HepG2 (cell line): ENCODE data around the gene PLOD2. TPM values are rescaled to one million over a fixed set of nuclear protein-coding genes. Genes with fewer than 3 reads are reported as not detected.

Experiments used
- ATAC-seq: fragments of 200-7000 bp; cut with Tn5 transposase; 3 replicates; pipeline ENCODE4 v1.9.1; 2020; ENCODE audit warnings: mild to moderate bottlenecking, moderate library complexity
- BruUV-seq: library from RNA; stranded (reverse); fragments of 400-500 nt; replicated peaks from 2 replicates; lab custom pipeline; 2021; lab: Mats Ljungman, UMichigan
- CTCF ChIA-PET: fragments of 300-600 bp; formaldehyde crosslinking; extraction: SDS; loops from one replicate; lab custom pipeline; 2021; ENCODE audit warnings: low total read pairs, inconsistent platforms, low intra/inter-chr PET ratio; lab: Yijun Ruan, JAX
- POLR2A ChIA-PET: fragments of 350-600 bp; sonication (Branson Sonifier 250); formaldehyde crosslinking; loops from one replicate; lab custom pipeline; 2020; ENCODE audit warnings: antibody characterized with exemption, inconsistent platforms; lab: Yijun Ruan, JAX
- DNase-seq: peaks from one replicate; pipeline ENCODE4 v3.0.0-alpha.2; 2015; ENCODE audit warnings: low spot score
- FAIRE-seq: peaks from 3 replicates; lab custom pipeline; 2011; peaks lifted over from hg19 to GRCh38; lab: Jason Lieb, UNC
- H2AFZ ChIP-seq: one replicate; pipeline ENCODE4 v1.6.1; 2011; ENCODE audit warnings: low read length, inconsistent platforms
- H3K27ac ChIP-seq: fragments of 300-600 bp; 3 replicates; pipeline ENCODE4 v1.8.0; 2011; ENCODE audit warnings: mixed run types, mild to moderate bottlenecking, mixed read lengths, low read length, inconsistent platforms; ENCODE audit not compliant: insufficient read depth; ENCODE audit errors: extremely low read length
- H3K27me3 ChIP-seq, 2 experiments: fragments of 200-600 bp in 1 of 2; 2 replicates in 1 of 2; 3 replicates in 1 of 2; pipeline versions ENCODE4 v1.6.0 to v1.8.0; 2011; ENCODE audit warnings: low read length in 2 of 2, mild to moderate bottlenecking in 2 of 2, moderate library complexity in 2 of 2, inconsistent platforms in 1 of 2; ENCODE audit not compliant: insufficient read depth in 2 of 2, control insufficient read depth in 1 of 2
- H3K36me3 ChIP-seq, 2 experiments: fragments of 200-600 bp in 1 of 2; replicated peaks in 1 of 2; 2 replicates in 1 of 2; 3 replicates in 1 of 2; pipeline versions ENCODE4 v1.5.1 to v1.8.0; 2011; ENCODE audit warnings: low read length in 2 of 2, inconsistent platforms in 1 of 2; ENCODE audit not compliant: insufficient read depth in 2 of 2, control insufficient read depth in 1 of 2
- H3K4me1 ChIP-seq: 2 replicates; pipeline ENCODE4 v1.5.1; 2012; ENCODE audit warnings: low read length, inconsistent platforms; ENCODE audit not compliant: insufficient read depth
- H3K4me2 ChIP-seq: 2 replicates; pipeline ENCODE4 v1.6.0; 2011; ENCODE audit warnings: low read depth, low read length, inconsistent platforms
- H3K4me3 ChIP-seq, 3 experiments: fragments of 200-600 bp in 1 of 3; sonication (generic), shearing (Covaris generic) in 1 of 3; replicated peaks in 1 of 3; 2 replicates each; pipeline ENCODE4 v1.5.1; 2011 to 2016; ENCODE audit warnings: low read length in 3 of 3, inconsistent platforms in 2 of 3, low read depth in 2 of 3, mild to moderate bottlenecking in 2 of 3, control low read depth in 1 of 3, mixed read lengths in 1 of 3; ENCODE audit not compliant: insufficient read depth in 1 of 3
- H3K79me2 ChIP-seq: one replicate; pipeline ENCODE4 v1.6.1; 2011; ENCODE audit warnings: low read length, inconsistent platforms; ENCODE audit not compliant: insufficient read depth
- H3K9ac ChIP-seq: 2 replicates; pipeline ENCODE4 v1.6.0; 2011; ENCODE audit warnings: mild to moderate bottlenecking, low read depth, low read length, inconsistent platforms; ENCODE audit not compliant: insufficient read depth
- H3K9me3 ChIP-seq: 2 replicates; pipeline ENCODE4 v1.5.1; 2012; ENCODE audit warnings: mild to moderate bottlenecking, low read length
- H4K20me1 ChIP-seq: 2 replicates; pipeline ENCODE4 v1.6.0; 2011; ENCODE audit warnings: inconsistent platforms, mild to moderate bottlenecking, low read length, moderate library complexity; ENCODE audit not compliant: insufficient read depth
- ATM ChIP-seq: fragments of 450-650 bp; IDR thresholded peaks from 2 replicates; pipeline ENCODE4 v1.7.1; 2017; ENCODE audit warnings: mild to moderate bottlenecking, borderline replicate concordance
- CREB1 ChIP-seq, 2 experiments: fragments of 450-650 bp in 1 of 2; IDR thresholded peaks; 2 replicates each; pipeline ENCODE4 v1.6.1; 2016 to 2017; ENCODE audit warnings: control low read depth in 1 of 2, mild to moderate bottlenecking in 1 of 2, missing compliant biosample characterization in 1 of 2, missing genetic modification characterization in 1 of 2
- HNF4A ChIP-seq: sonication (generic); formaldehyde crosslinking; IDR thresholded peaks from 2 replicates; pipeline ENCODE4 v1.4.0; 2020; ENCODE audit warnings: missing genetic modification reagents
- KAT7 ChIP-seq: IDR thresholded peaks from 2 replicates; pipeline ENCODE4 v1.6.1; 2018; ENCODE audit warnings: borderline replicate concordance, missing compliant biosample characterization
- NCOA2 ChIP-seq: sonication (generic); formaldehyde crosslinking; IDR thresholded peaks from 2 replicates; pipeline ENCODE4 v1.8.0; 2022; ENCODE audit warnings: inconsistent platforms
- PAX8 ChIP-seq: sonication (generic); formaldehyde crosslinking; IDR thresholded peaks from 2 replicates; pipeline ENCODE4 v1.8.0; 2022; ENCODE audit warnings: mild to moderate bottlenecking, missing genetic modification reagents, borderline replicate concordance
- SAP130 ChIP-seq: IDR thresholded peaks from 2 replicates; pipeline ENCODE4 v1.6.1; 2016; ENCODE audit warnings: low read depth
- SOX13 ChIP-seq, 3 experiments: fragments of 450-650 bp in 1 of 3; sonication (generic) in 1 of 3; formaldehyde crosslinking in 1 of 3; IDR thresholded peaks in 2 of 3; conservative IDR thresholded peaks in 1 of 3; 2 replicates each; pipeline versions ENCODE4 v1.5.0 to v1.6.1; 2016 to 2020; ENCODE audit warnings: antibody characterized with exemption in 1 of 3, mild to moderate bottlenecking in 1 of 3, missing compliant biosample characterization in 1 of 3, missing genetic modification reagents in 1 of 3, moderate library complexity in 1 of 3
- TOPORS ChIP-seq: sonication (generic); formaldehyde crosslinking; IDR thresholded peaks from 2 replicates; pipeline ENCODE4 v1.8.0; 2023; ENCODE audit warnings: mild to moderate bottlenecking, missing genetic modification reagents
- ZNF232 ChIP-seq: sonication (generic); formaldehyde crosslinking; IDR thresholded peaks from 2 replicates; pipeline ENCODE4 v1.4.0; 2020; ENCODE audit warnings: missing genetic modification reagents, borderline replicate concordance
- ZNF34 ChIP-seq: sonication (generic); formaldehyde crosslinking; IDR thresholded peaks from 2 replicates; pipeline ENCODE4 v1.4.0; 2020; ENCODE audit warnings: mild to moderate bottlenecking, missing genetic modification reagents, borderline replicate concordance
- WGBS: methylation state at CpG from one replicate; pipeline ENCODE4 v1.1.6; 2017; ENCODE audit warnings: low lambda C conversion rate; 5-methylcytosine and 5-hydroxymethylcytosine counted together
- in situ Hi-C: cut with HindIII; loops from 2 replicates; pipeline ENCODE4 v1.10.0; 2017; ENCODE audit warnings: low pct_unique_long_range_greater_than_20kb; ENCODE audit not compliant: extremely low pct_ligation_motif_present
- intact Hi-C: fragments of 100-400 bp; cut with micrococcal nuclease; formaldehyde crosslinking; loops from one replicate; pipeline ENCODE4 v1.10.0; 2022; ENCODE audit not compliant: unreplicated experiment
- polyA plus RNA-seq, 8 experiments: library from polyadenylated mRNA; depleted of rRNA in 3 of 8; stranded (reverse) in 7 of 8; unstranded in 1 of 8; fragments of >200 nt; fragmentation: Illumina TruSeq in 4 of 8; extraction: Trizol in 4 of 8; gene quantifications; 2 replicates each; pipeline versions ENCODE4 v1.2.1 to v1.2.3, GENCODE V29; 2011 to 2016; ENCODE audit warnings: low read depth in 4 of 8, missing spikeins in 1 of 8, mixed read lengths in 1 of 8; ENCODE audit not compliant: insufficient read depth in 1 of 8
- total RNA-seq, 5 experiments: library from RNA; depleted of rRNA; stranded (reverse); fragments of >200 nt; fragmentation: Illumina TruSeq; extraction: Trizol; gene quantifications; 2 replicates each; pipeline ENCODE4 v1.2.3, GENCODE V29; 2016; ENCODE audit warnings: low read depth in 1 of 5
- TF ChIP-seq, protein P1 (sequence below): IDR thresholded peaks from 2 replicates; pipeline ENCODE4 v1.6.1; 2018; ENCODE audit warnings: missing genetic modification reagents
- TF ChIP-seq, protein P2 (sequence below): sonication (generic); formaldehyde crosslinking; IDR thresholded peaks from 2 replicates; pipeline ENCODE4 v1.9.0; 2021; ENCODE audit warnings: missing genetic modification reagents, mild to moderate bottlenecking, borderline replicate concordance

PLOD2 gene
- total and polyA plus RNA-seq, 2 of the 13 experiments (the other 11 are each of a cell fraction or from before 2014, with no cell fraction given) = 107 to 161 TPM

DNA sequence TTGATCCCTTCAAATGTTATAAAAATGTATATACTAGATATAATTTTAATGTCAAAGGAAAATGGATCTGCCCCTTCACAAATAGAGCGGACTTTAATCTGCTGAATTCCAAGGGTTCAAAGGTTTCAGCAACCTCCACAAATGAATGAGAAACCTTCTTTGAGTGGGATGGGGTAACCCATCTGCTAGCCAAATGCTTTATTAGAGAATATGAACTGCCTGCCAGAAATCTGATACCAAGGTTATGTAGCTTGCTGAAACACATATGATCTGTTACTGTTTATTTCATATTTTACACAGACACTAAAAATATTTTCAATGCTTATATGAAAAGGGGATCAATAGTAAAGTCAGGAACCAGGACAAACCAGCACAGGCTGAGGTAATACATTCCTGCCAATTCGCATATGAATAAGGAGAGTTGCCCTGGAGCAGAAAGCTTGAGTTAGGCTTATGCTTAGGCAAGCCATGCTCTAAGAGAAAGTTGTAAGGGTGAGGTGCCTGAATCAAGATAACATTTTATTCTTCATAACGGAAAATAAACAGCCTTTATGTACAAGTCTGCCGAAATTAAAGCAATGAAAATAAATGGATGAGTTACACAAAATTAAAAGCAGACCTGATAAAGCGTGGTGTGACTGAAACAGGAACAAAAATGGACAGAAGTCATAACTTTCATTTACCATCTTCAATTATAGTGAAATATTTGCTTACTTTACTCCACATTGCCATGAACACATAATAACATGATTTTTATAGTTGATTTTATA is 26.5 kb downstream of the PLOD2 start:
- Histone ChIP-seq H2AFZ (no peak overlapping the region), H3K4me3 (no peak overlapping the region), H3K9ac (no peak overlapping the region), H3K4me2 (no peak overlapping the region), H4K20me1 (peaks cover 99% of the 10 kb centered on the region), H3K36me3 (peaks cover 3 to 38% of the 10 kb centered on the region in 2 experiments), H3K4me1 (peaks cover 73% of the 10 kb centered on the region), H3K79me2 (peaks cover 99% of the 10 kb centered on the region), H3K27me3 (no peaks in the 10 kb centered on the region), H3K27ac (peak overlapping the region; percentile 41), H3K9me3 (no peaks in the 10 kb centered on the region)
- TF ChIP-seq SOX13 (IDR thresholded peaks at IDR 0.05) (no peak), SOX13 (CRISPR knock-in tag; conservative IDR thresholded peaks at IDR 0.05 in 1 of 2, IDR thresholded peaks at IDR 0.05 in 1 of 2) (0 out of 4 replicates have a peak, but pooled peaks of 1 of the 2 experiments have one; percentile 11), HNF4A (CRISPR knock-in tag) (0 out of 2 replicates have a peak, but pooled peaks have one; percentile 1), PAX8 (no peak)
- TF ChIP-seq, protein P1, sequence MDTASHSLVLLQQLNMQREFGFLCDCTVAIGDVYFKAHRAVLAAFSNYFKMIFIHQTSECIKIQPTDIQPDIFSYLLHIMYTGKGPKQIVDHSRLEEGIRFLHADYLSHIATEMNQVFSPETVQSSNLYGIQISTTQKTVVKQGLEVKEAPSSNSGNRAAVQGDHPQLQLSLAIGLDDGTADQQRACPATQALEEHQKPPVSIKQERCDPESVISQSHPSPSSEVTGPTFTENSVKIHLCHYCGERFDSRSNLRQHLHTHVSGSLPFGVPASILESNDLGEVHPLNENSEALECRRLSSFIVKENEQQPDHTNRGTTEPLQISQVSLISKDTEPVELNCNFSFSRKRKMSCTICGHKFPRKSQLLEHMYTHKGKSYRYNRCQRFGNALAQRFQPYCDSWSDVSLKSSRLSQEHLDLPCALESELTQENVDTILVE (CRISPR knock-in tag) = no peak
- CTCF ChIA-PET = no interaction called here
- no TSS peak for BruUV-seq
- intact Hi-C loops (loop anchor here (1.0 kb wide), 1 partner anchor 8 kb away; no protein-coding TSS in a partner anchor), in situ Hi-C loops (no loop called here)
- POLR2A ChIA-PET = interaction anchor here (2.5 kb wide), 1 partner anchor 26 kb away, joined by 9 read pairs; the partner anchor contains the start of gene PLOD2
- FAIRE-seq (no peak), DNase-seq (peak; percentile 36), ATAC-seq (no peak; the same call in 2 of the 3 replicates)
- WGBS = 89% methylated on average over 5 of the region's 5 CpGs

DNA sequence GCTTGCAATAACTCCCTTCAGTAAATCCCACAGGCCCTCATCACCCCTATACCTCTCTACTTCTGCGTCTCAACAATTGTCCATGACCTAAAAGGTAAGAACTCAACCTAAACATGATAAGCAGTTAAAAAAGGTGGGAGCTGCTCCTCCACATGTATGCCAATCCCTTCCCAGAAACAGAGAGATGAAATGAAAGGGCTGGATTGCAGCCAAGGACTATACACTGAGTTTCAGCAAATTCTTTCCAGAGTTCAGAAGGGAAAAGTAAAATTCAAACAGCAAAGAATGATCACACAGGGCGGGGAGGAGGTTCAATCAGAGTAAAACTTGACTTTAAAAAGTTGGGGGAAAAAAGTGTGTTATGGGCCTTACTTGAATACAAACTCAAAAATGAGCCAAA is 27.5 kb downstream of the PLOD2 start:
- H3K4me1 ChIP-seq = peaks cover 84% of the 10 kb centered on the region
- intact Hi-C loops (no loop called here), in situ Hi-C loops (no loop called here)
- H3K4me2 ChIP-seq = 0 out of 2 replicates have a peak overlapping the region, but pooled peaks have one; percentile 1
- no peak overlapping the region for H3K4me3 ChIP-seq
- BruUV-seq = no TSS peak
- peak overlapping the region; percentile 23 for H3K27ac ChIP-seq
- FAIRE-seq = no peak
- ChIA-PET POLR2A (interaction anchor here (2.5 kb wide), 1 partner anchor 27 kb away, joined by 9 read pairs; the partner anchor contains the start of gene PLOD2), CTCF (no interaction called here)
- peaks cover 3 to 30% of the 10 kb centered on the region in 2 experiments for H3K36me3 ChIP-seq
- H3K27me3 ChIP-seq = no peaks in the 10 kb centered on the region
- H4K20me1 ChIP-seq = peaks cover 98% of the 10 kb centered on the region
- H3K79me2 ChIP-seq = peaks cover 99% of the 10 kb centered on the region
- WGBS = 66% methylated on average over 2 of the region's 2 CpGs
- peak; percentile 42 for DNase-seq
- no peak overlapping the region for H2AFZ ChIP-seq
- ATAC-seq = no peak; the same call in 2 of the 3 replicates
- H3K9me3 ChIP-seq = no peaks in the 10 kb centered on the region
- no peak overlapping the region for H3K9ac ChIP-seq
- TF ChIP-seq SOX13 (IDR thresholded peaks at IDR 0.05) = no peak
- peak in 1 of 2 experiments; percentile 45; a peak in 1 of 4 replicates for TF ChIP-seq SOX13 (CRISPR knock-in tag; conservative IDR thresholded peaks at IDR 0.05 in 1 of 2, IDR thresholded peaks at IDR 0.05 in 1 of 2)
- no peak for TF ChIP-seq TOPORS
- TF ChIP-seq ATM = no peak
- no peak for TF ChIP-seq KAT7 (CRISPR knock-in tag)
- 0 out of 2 replicates have a peak, but pooled peaks have one; percentile 17 for TF ChIP-seq SAP130 (CRISPR knock-in tag)
- no peak for TF ChIP-seq CREB1 (IDR thresholded peaks at IDR 0.05)
- TF ChIP-seq CREB1 (CRISPR knock-in tag; IDR thresholded peaks at IDR 0.05) = 0 out of 2 replicates have a peak, but pooled peaks have one; percentile 17
- TF ChIP-seq ZNF34 = no peak
- peak; percentile 36; the same call in 1 of the 2 replicates for TF ChIP-seq NCOA2
- no peak for TF ChIP-seq ZNF232
- TF ChIP-seq, protein P2, sequence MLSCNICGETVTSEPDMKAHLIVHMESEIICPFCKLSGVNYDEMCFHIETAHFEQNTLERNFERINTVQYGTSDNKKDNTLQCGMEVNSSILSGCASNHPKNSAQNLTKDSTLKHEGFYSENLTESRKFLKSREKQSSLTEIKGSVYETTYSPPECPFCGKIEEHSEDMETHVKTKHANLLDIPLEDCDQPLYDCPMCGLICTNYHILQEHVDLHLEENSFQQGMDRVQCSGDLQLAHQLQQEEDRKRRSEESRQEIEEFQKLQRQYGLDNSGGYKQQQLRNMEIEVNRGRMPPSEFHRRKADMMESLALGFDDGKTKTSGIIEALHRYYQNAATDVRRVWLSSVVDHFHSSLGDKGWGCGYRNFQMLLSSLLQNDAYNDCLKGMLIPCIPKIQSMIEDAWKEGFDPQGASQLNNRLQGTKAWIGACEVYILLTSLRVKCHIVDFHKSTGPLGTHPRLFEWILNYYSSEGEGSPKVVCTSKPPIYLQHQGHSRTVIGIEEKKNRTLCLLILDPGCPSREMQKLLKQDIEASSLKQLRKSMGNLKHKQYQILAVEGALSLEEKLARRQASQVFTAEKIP (CRISPR knock-in tag) = no peak
